Stimulated activated CD4-positive, alpha-beta T cell treated with anti-CD3 and anti-CD28 coated beads, Interleukin-1b, Interleukin-23, amount 100 ng/mL, for 4 hours (primary cell): Measurements from ENCODE around the gene PLCH2.

Experiments
- DNase-seq, 2 donors: peaks; one replicate each; pipeline ENCODE4 v3.0.0-alpha.2; 2020; ENCODE audit warnings: low read depth in 2 of 2

PLCH2 gene

DNA sequence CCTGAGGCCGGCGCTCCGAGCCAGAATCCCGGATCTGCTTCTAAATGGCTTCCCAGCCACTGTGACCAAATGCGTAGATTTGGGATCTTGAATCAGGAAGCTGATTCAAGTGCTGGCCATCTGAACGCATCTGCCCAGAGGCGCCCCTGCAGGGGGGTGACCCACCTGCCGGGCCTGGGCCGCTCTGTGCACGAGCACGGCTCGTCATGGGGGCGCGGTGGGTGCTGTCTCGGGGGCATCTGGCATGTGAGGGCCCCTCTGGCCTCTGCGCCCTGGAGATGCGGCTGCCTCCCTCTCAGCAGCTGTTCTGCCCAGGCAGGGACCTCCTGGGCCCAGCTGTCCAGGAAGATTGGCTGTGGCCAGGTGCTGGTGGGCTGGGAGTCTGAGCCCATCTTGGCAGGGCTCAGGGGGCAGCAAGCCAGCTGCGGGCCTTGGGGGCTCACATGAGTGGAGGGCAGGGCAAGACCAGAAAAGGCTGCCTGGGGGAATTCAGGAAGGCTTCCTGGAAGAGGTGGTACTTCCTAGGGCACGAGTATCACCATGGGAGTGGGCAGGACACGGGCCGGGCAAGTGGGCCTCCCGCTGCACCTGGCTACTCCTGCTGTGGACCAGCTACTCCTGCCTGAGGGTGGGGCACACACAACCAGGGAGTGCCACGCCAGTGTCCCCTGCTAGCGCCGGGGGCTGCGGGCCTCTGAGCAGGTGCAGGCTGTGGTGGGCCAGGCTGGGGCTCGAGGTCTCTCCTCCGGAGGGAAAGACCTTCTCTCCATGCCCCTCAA lies 25.1 kb downstream of the PLCH2 start:
- no peak for DNase-seq

GRCh38 chr1:2501820-2502119 lies 25.7 kb downstream of the PLCH2 start:
- DNase-seq = no peak

DNA sequence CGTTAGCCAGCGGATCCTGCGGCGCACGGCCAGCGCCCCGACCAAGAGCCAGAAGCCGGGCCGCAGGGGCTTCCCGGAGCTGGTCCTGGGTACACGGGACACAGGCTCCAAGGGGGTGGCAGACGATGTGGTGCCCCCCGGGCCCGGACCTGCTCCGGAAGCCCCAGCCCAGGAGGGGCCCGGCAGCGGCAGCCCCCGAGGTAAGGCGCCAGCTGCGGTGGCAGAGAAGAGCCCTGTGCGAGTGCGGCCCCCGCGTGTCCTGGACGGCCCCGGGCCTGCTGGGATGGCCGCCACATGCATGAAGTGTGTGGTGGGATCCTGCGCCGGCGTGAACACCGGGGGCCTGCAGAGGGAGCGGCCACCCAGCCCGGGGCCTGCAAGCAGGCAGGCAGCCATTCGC lies 26.1 kb downstream of the PLCH2 start:
- DNase-seq = no peak

- no peak for DNase-seq
Measured at GRCh38 chr1:2502661-2503553, 26.8 kb downstream of the PLCH2 start.

- DNase-seq = no peak
Measured at GRCh38 chr1:2503554-2504224, 27.6 kb downstream of the PLCH2 start.

DNA sequence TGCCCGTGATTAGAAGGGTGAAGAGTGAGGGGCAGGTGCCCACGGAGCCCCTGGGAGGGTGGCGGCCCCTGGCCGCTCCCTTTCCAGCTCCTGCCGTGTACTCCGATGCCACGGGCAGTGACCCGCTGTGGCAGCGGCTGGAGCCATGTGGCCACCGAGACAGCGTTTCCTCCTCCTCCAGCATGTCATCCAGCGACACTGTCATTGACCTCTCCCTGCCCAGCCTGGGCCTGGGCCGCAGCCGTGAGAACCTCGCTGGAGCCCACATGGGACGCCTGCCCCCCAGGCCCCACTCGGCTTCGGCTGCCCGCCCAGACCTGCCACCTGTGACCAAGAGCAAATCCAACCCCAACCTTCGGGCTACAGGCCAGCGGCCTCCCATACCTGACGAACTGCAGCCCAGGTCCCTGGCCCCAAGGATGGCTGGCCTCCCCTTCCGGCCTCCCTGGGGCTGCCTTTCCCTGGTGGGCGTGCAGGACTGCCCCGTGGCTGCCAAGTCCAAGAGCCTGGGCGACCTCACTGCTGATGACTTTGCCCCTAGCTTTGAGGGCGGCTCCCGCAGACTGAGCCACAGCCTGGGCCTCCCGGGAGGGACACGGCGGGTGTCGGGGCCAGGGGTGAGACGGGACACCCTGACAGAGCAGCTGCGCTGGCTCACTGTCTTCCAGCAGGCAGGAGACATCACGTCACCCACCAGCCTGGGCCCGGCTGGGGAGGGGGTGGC lies 28.3 kb downstream of the PLCH2 start:
- DNase-seq = no peak

DNA sequence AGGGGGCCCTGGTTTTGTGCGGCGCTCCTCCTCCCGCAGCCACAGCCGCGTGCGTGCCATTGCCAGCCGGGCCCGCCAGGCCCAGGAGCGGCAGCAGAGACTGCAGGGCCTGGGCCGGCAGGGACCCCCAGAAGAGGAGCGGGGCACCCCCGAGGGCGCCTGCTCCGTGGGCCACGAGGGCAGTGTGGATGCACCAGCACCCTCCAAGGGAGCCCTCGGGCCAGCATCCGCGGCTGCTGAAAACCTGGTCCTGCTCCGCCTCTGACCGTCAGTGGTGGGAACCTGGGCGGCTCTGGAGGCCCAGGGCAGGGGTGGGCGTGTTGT lies 28.8 kb downstream of the PLCH2 start:
- DNase-seq = no peak

- no peak for DNase-seq
Measured at GRCh38 chr1:2505461-2505994, 29.4 kb downstream of the PLCH2 start.

GRCh38 chr1:2506007-2506860 lies 30.1 kb downstream of the PLCH2 start:
- DNase-seq = no peak

- no peak for DNase-seq
Measured at GRCh38 chr1:2506901-2507565, 30.9 kb downstream of the PLCH2 start.

GRCh38 chr1:2507744-2508155 lies 31.7 kb downstream of the PLCH2 start:
- no peak for DNase-seq

- DNase-seq = no peak
Measured at GRCh38 chr1:2508180-2508579, 32.1 kb downstream of the PLCH2 start.

GRCh38 chr1:2508751-2509150 lies 32.7 kb downstream of the PLCH2 start:
- DNase-seq = no peak

DNA sequence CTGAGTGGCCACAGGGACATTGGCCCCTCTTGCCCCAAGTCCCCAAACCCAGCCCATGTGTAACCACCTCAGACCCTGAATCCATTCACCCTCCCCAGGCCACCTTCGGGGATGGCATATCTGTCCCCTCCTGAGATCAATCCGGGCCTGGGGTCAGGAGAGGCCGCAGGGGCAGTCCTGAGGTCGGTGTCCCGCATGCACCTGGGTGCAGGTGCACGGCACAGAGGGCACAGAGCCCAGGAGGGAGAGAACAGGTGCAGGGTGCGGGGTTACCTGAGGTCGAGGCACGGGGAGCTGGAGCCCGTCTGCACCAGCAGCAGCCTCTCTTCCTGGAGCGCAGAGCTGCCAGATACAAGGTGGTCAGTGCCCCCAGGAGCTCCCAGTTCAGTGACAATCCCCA lies 33.5 kb downstream of the PLCH2 start:
- DNase-seq = no peak

DNA sequence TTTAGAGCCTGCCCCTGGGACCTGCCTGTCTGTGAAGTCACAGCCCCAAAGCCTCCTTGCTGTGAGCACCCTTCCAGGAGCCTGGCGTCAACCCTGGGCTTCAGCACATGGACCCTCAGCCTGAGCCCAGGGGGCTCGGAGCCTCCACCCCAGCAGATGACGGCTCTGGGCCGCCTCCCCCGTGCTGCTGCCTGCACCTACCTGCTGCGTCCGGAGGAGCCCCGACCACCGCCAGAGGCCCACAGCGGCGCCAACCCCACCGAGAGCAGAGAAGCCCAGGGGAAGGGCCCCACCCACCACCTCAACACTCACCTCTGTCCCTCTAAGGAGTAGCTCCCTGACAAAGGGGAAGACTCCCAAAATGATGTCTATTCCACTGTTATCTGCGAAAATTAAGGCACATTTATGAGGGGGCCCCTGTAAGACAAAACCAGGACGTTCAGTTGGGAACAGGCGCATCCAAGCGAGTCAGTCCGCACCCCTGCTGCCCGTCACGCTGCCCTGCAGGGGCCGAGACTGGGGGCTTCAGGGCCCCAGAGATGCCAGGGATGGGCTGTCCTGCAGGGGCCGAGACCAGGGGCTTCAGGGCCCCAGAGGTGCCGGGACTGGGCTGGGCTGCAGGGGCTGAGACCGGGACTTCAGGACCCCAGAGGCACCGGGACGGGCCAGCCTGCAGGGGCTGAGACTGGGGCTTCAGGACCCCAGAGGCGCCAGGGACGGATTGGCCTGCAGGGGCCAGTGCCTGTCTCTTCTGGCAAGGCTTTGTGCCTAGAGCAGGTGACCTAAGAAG lies 34.5 kb downstream of the PLCH2 start:
- DNase-seq = no peak

DNA sequence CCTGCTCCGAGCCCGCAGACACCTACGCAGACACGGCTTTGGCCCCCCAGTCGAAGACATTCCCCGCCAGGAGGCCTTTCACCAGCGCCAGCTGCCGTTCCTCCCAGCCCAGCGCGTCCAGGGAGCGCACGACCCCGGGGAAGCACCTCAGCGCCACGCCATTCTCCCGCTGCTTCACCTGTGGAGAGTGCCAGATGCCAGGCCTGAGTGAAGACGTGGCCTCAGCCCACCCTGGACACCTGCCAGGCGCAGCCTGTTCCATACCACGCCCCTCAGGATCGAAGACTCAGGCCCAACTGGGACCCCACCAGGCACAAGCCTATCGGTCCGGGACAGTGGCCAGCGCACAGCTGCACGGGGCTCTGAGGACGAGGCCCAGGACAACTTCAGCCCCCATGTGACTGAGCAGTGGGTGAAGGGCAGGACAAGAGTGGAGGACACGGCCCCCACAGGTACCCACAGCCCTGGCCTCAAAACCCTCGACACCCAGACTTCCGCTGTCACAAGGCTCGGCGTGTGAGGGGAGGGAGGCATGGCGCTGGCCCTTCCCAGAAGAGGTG lies 36.9 kb downstream of the PLCH2 start:
- no peak for DNase-seq

DNA sequence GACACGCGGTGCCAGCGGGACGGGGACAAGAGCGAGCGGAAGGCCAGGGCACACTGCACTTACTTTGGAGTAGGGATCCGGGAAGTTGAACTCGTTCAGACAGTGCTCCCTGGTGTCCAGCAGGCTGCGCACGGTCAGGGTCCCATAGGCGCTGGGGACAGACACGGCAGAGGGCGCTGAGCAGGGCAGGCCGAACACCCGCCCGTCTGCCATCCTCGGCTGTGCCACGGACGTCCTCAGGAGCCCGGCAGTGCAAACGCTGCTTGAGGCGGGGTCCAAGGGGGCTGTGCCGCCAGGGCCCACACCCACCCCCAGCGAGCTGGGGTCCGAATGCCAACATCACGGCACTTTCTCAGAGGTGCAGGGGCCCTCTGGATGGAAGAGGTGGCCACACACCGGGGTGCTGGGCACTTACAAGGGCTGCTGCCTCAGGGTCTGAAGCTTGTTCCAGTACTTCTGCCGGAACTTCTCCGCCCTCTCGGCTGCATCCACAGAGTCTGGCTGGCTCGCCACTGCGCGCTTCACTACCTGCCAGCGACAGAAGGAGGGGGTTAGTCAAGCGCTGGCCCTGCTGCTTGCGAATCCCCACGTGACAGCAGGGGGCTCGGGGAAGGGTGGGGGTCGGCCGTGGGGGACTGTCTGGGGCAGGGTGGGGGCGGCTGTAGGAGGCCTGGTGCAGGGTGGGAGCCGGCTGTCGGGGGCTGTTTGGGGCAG lies 38.0 kb downstream of the PLCH2 start:
- no peak for DNase-seq
